Epithelial cell of proximal tubule (primary cell): ENCODE results near the gene IRX6. TPM values are rescaled to one million over a fixed set of nuclear protein-coding genes. Genes with fewer than 3 reads are reported as not detected.

Experiments
- DNase-seq: peaks from one replicate; pipeline ENCODE4 v3.0.0-alpha.2; 2011; ENCODE audit warnings: low read depth
- H3K4me3 ChIP-seq: 2 replicates; pipeline ENCODE4 v1.5.1; 2011; ENCODE audit warnings: low read depth, mild to moderate bottlenecking, low read length
- CTCF ChIP-seq: conservative IDR thresholded peaks from 2 replicates; pipeline ENCODE4 v1.5.1; 2012; ENCODE audit warnings: low read depth, mild to moderate bottlenecking, low read length
- total RNA-seq: library from RNA; depleted of rRNA; stranded (reverse); fragments of >200 nt; gene quantifications from 2 replicates; pipeline ENCODE4 v1.2.3, GENCODE V29; 2015

The IRX6 gene
- total RNA-seq, 1 donor from 2014 or later: 2.2 TPM

GRCh38 chr16:55340445-55340844, 16.4 kb downstream of the IRX6 start:
- DNase-seq: no peak
- no peak for TF ChIP-seq CTCF

DNA sequence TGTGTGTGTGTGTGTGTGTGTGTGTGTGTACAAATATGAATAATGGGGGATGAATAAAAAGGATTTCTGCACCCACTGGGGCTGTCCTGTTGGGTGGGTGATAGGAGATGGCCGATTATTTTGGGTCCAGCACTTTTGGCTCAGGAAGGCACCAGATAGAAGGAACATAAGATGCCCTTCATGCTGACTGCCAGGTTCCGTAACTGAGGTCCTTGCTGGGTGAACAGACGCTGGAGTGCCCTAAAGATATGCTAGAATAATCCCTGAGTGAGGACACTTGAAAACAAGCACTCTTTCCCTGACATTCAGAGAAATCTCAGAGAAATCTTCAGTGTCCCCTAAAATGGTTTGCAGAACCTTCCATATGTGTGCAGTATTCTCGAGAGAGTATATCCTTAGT, 17.7 kb downstream of the IRX6 start:
- no peak for TF ChIP-seq CTCF
- DNase-seq: no peak

More at GRCh38 chr16:55340445-55340844, 16.4 kb downstream of the IRX6 start:
- H3K4me3 ChIP-seq: no peak overlapping the region

GRCh38 chr16:55346475-55346874, 22.5 kb downstream of the IRX6 start:
- H3K4me3 ChIP-seq: no peak overlapping the region
- TF ChIP-seq CTCF: no peak

More for the DNA sequence above, 17.7 kb downstream of the IRX6 start:
- H3K4me3 ChIP-seq: no peak overlapping the region

GRCh38 chr16:55349867-55350266, 25.9 kb downstream of the IRX6 start:
- DNase-seq: no peak
- TF ChIP-seq CTCF: no peak
- no peak overlapping the region for H3K4me3 ChIP-seq

More at GRCh38 chr16:55346475-55346874, 22.5 kb downstream of the IRX6 start:
- DNase-seq: no peak

DNA sequence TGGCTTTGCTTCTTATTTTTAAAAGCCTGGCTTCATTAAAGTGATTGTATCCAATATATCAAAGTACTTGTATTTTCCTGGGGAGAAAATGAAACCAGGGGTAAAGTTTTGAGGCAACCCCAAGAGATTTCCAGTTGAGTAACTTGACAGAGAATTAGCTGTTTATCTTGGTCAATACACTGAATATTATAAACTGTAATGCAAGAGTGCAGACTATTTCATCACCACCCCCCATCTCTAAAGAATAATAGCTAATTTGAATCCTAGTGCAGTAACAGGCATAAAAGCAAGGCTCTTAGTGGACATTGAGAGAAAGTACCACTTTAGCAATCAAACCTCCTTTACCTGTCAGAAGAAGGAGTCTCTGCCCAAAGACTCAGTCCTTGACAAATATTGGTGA, 27.0 kb downstream of the IRX6 start:
- TF ChIP-seq CTCF: no peak
- DNase-seq: no peak
- H3K4me3 ChIP-seq: no peak overlapping the region

- DNase-seq: no peak
- no peak for TF ChIP-seq CTCF
- no peak overlapping the region for H3K4me3 ChIP-seq
Measured at GRCh38 chr16:55351936-55352335, 27.9 kb downstream of the IRX6 start.

- no peak overlapping the region for H3K4me3 ChIP-seq
- no peak for TF ChIP-seq CTCF
- DNase-seq: no peak
Measured at GRCh38 chr16:55357241-55357640, 33.2 kb downstream of the IRX6 start.
